Mesenchymal stem cell (in vitro differentiated cells and primary cell): ENCODE measurements around the gene SHH.

Source experiments
- DNase-seq: peaks from one replicate; pipeline ENCODE4 v3.0.0-alpha.2; 2013
- H2AFZ ChIP-seq: one replicate; pipeline ENCODE4 v1.6.1; 2013; ENCODE audit warnings: low read depth, mild to moderate bottlenecking, control low read depth, inconsistent platforms, low read length, moderate library complexity
- H2AK5ac ChIP-seq: 2 replicates; pipeline ENCODE4 v1.6.1; 2013; ENCODE audit warnings: low read length, moderate library complexity, mild to moderate bottlenecking, inconsistent platforms; ENCODE audit not compliant: severe bottlenecking
- H2BK120ac ChIP-seq: one replicate; pipeline ENCODE4 v1.6.1; 2013; ENCODE audit warnings: low read depth, mild to moderate bottlenecking, inconsistent platforms, low read length, moderate library complexity
- H2BK12ac ChIP-seq, 2 experiments: one replicate each; pipeline ENCODE4 v1.6.1; 2013; ENCODE audit warnings: inconsistent platforms in 2 of 2, low read length in 2 of 2, mild to moderate bottlenecking in 2 of 2, moderate library complexity in 2 of 2, control low read depth in 1 of 2
- H2BK15ac ChIP-seq: one replicate; pipeline ENCODE4 v1.6.1; 2013; ENCODE audit warnings: mild to moderate bottlenecking, low read depth, inconsistent platforms; ENCODE audit not compliant: poor library complexity, severe bottlenecking
- H2BK5ac ChIP-seq: 2 replicates; pipeline ENCODE4 v1.6.1; 2013; ENCODE audit warnings: low read depth, mild to moderate bottlenecking, low read length, control low read depth, inconsistent platforms; ENCODE audit not compliant: poor library complexity, severe bottlenecking
- H3K14ac ChIP-seq, 2 experiments: one replicate each; pipeline ENCODE4 v1.6.1; 2013; ENCODE audit warnings: inconsistent platforms in 2 of 2, low read length in 2 of 2, control low read depth in 1 of 2, mild to moderate bottlenecking in 1 of 2, moderate library complexity in 1 of 2
- H3K18ac ChIP-seq, 2 experiments: one replicate each; pipeline ENCODE4 v1.6.1; 2013; ENCODE audit warnings: inconsistent platforms in 2 of 2, low read length in 2 of 2, control low read depth in 1 of 2, low read depth in 1 of 2, mild to moderate bottlenecking in 1 of 2
- H3K23ac ChIP-seq, 2 experiments: one replicate each; pipeline ENCODE4 v1.6.1; 2013; ENCODE audit warnings: inconsistent platforms in 2 of 2, low read length in 2 of 2, mild to moderate bottlenecking in 2 of 2, moderate library complexity in 2 of 2, control low read depth in 1 of 2
- H3K27ac ChIP-seq: 2 replicates; pipeline ENCODE4 v1.5.1; 2013; ENCODE audit warnings: mild to moderate bottlenecking, moderate library complexity, low read length, control low read depth, inconsistent platforms; ENCODE audit not compliant: poor library complexity, severe bottlenecking
- H3K27me3 ChIP-seq, 2 experiments: 2 replicates each; pipeline versions ENCODE4 v1.6.1 to v1.7.0; 2013; ENCODE audit warnings: low read length in 2 of 2, mild to moderate bottlenecking in 2 of 2, moderate library complexity in 2 of 2, control low read depth in 1 of 2, inconsistent platforms in 1 of 2; ENCODE audit not compliant: control insufficient read depth in 1 of 2, insufficient read depth in 1 of 2
- H3K36me3 ChIP-seq, 2 experiments: 2 replicates each; pipeline versions ENCODE4 v1.6.1 to v1.7.0; 2013; ENCODE audit warnings: low read length in 2 of 2, control low read depth in 1 of 2, inconsistent platforms in 1 of 2, low read depth in 1 of 2, mild to moderate bottlenecking in 1 of 2; ENCODE audit not compliant: insufficient read depth in 2 of 2, control insufficient read depth in 1 of 2
- H3K4ac ChIP-seq, 2 experiments: one replicate each; pipeline ENCODE4 v1.6.1; 2013; ENCODE audit warnings: inconsistent platforms in 2 of 2, low read length in 2 of 2, mild to moderate bottlenecking in 2 of 2, moderate library complexity in 2 of 2, control low read depth in 1 of 2, low read depth in 1 of 2
- H3K4me1 ChIP-seq: 2 replicates; pipeline ENCODE4 v1.6.1; 2013; ENCODE audit warnings: low read depth, low read length, control low read depth; ENCODE audit not compliant: control insufficient read depth, insufficient read depth
- H3K4me2 ChIP-seq: 2 replicates; pipeline ENCODE4 v1.6.1; 2013; ENCODE audit warnings: low read length, mild to moderate bottlenecking, inconsistent platforms; ENCODE audit not compliant: poor library complexity, severe bottlenecking
- H3K4me3 ChIP-seq, 2 experiments: 2 replicates each; pipeline versions ENCODE4 v1.5.1 to v1.7.0; 2013; ENCODE audit warnings: low read length in 2 of 2, mild to moderate bottlenecking in 2 of 2, control low read depth in 1 of 2, low read depth in 1 of 2; ENCODE audit not compliant: insufficient read depth in 1 of 2
- H3K79me1 ChIP-seq: replicated peaks from 2 replicates; pipeline ENCODE4 v1.6.1; 2013; ENCODE audit warnings: mild to moderate bottlenecking, control low read depth, low read length, inconsistent platforms; ENCODE audit not compliant: poor library complexity, severe bottlenecking
- H3K9ac ChIP-seq: 2 replicates; pipeline ENCODE4 v1.7.0; 2013; ENCODE audit warnings: mild to moderate bottlenecking, low read length, moderate library complexity
- H3K9me3 ChIP-seq: 2 replicates; pipeline ENCODE4 v1.7.0; 2013; ENCODE audit warnings: mild to moderate bottlenecking, low read length; ENCODE audit not compliant: control insufficient read depth
- H4K8ac ChIP-seq: one replicate; pipeline ENCODE4 v1.6.1; 2013; ENCODE audit warnings: inconsistent platforms, mild to moderate bottlenecking, low read length, moderate library complexity
- H4K91ac ChIP-seq: one replicate; pipeline ENCODE4 v1.6.1; 2013; ENCODE audit warnings: mild to moderate bottlenecking, low read length, inconsistent platforms
- WGBS: methylation state at CpG from one replicate; pipeline ENCODE4 v1.1.7; 2013; ENCODE audit warnings: mixed read lengths; 5-methylcytosine and 5-hydroxymethylcytosine counted together

SHH gene

GRCh38 chr7:155762036-155762435 is 50.2 kb downstream of the SHH start:
- H2BK5ac ChIP-seq: no peak overlapping the region
- no peak overlapping the region for H2BK120ac ChIP-seq
- no peak overlapping the region for H3K4me3 ChIP-seq
- WGBS: 96% methylated on average over 3 of the region's 4 CpGs
- H4K8ac ChIP-seq: peak overlapping the region; percentile 55
- no peak overlapping the region for H3K14ac ChIP-seq
- peaks cover 28% of the 10 kb centered on the region for H3K4me1 ChIP-seq
- H2BK12ac ChIP-seq: peak overlapping the region in 1 of 2 experiments; percentile 57
- no peaks in the 10 kb centered on the region for H3K27me3 ChIP-seq
- H3K4me2 ChIP-seq: no peak overlapping the region
- H4K91ac ChIP-seq: no peak overlapping the region
- H3K23ac ChIP-seq: no peak overlapping the region
- H2AFZ ChIP-seq: no peak overlapping the region
- no peak for DNase-seq
- H3K18ac ChIP-seq: no peak overlapping the region
- no peak overlapping the region for H3K9ac ChIP-seq
- H3K4ac ChIP-seq: no peak overlapping the region
- H2AK5ac ChIP-seq: peak overlapping the region; percentile 3
- H3K27ac ChIP-seq: no peak overlapping the region
- peaks cover 24% of the 10 kb centered on the region for H3K79me1 ChIP-seq
- H2BK15ac ChIP-seq: no peak overlapping the region
- no peaks in the 10 kb centered on the region for H3K9me3 ChIP-seq
- H3K36me3 ChIP-seq: peaks cover 28 to 48% of the 10 kb centered on the region in 2 experiments

GRCh38 chr7:155761162-155761561 is 51.1 kb downstream of the SHH start:
- 98% methylated on average over 5 of the region's 5 CpGs for WGBS
- Histone ChIP-seq H2BK120ac (no peak overlapping the region), H2AFZ (no peak overlapping the region), H3K4ac (no peak overlapping the region), H2BK15ac (no peak overlapping the region), H4K91ac (no peak overlapping the region), H2AK5ac (no peak overlapping the region), H3K79me1 (peaks cover 26% of the 10 kb centered on the region), H3K27me3 (no peaks in the 10 kb centered on the region), H3K18ac (no peak overlapping the region), H3K14ac (no peak overlapping the region), H2BK12ac (no peak overlapping the region), H4K8ac (no peak overlapping the region), H3K36me3 (peaks cover 24 to 45% of the 10 kb centered on the region in 2 experiments), H3K4me3 (no peak overlapping the region), H3K23ac (no peak overlapping the region), H2BK5ac (no peak overlapping the region), H3K9me3 (no peaks in the 10 kb centered on the region), H3K9ac (no peak overlapping the region), H3K4me2 (no peak overlapping the region), H3K27ac (no peak overlapping the region), H3K4me1 (peaks cover 28% of the 10 kb centered on the region)
- DNase-seq: no peak

DNA sequence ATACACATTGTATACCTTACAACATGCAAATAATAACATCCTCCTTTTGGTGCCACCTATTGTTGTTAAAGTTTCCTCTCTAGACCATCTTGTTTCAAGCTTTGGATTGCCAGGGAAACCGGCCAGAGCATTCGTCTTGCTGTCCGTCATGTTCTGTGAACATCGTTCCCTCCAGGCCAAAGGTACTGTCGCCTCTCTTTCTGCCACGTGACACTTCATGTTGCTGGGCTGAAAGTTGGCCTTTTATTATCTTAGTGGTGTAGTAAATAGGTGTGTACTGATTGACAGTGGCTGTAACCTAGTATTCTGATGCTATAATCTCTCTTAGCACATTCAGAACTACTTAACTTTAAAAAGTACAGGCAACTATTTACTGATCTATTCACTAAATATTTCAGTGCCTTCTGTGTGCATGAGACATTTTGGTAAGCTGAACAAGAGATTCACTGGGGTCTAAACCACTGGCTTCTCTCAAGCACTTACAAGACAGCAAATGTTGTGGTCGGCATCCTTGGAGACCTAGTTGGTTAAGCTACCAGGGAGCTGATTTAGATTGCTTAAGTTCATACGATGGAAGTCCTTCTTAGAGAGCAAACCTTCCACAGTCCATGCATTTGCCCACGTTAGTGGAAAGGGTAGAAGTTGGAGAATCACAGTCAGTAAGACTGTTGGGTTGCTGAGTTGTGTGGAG is 52.4 kb downstream of the SHH start:
- Histone ChIP-seq H3K79me1 (peaks cover 20% of the 10 kb centered on the region), H2BK15ac (no peak overlapping the region), H3K18ac (no peak overlapping the region), H3K14ac (no peak overlapping the region), H3K36me3 (peaks cover 17 to 32% of the 10 kb centered on the region in 2 experiments), H2BK120ac (no peak overlapping the region), H4K91ac (no peak overlapping the region), H3K27ac (no peak overlapping the region), H4K8ac (no peak overlapping the region), H3K4me1 (peaks cover 26% of the 10 kb centered on the region), H3K9ac (no peak overlapping the region), H2AK5ac (no peak overlapping the region), H3K4ac (no peak overlapping the region), H3K27me3 (no peaks in the 10 kb centered on the region), H3K4me2 (no peak overlapping the region), H2BK12ac (no peak overlapping the region), H2BK5ac (no peak overlapping the region), H3K4me3 (no peak overlapping the region), H3K9me3 (no peaks in the 10 kb centered on the region), H3K23ac (no peak overlapping the region), H2AFZ (no peak overlapping the region)
- WGBS: 95% methylated on average over 9 of the region's 9 CpGs
- DNase-seq: no peak

DNA sequence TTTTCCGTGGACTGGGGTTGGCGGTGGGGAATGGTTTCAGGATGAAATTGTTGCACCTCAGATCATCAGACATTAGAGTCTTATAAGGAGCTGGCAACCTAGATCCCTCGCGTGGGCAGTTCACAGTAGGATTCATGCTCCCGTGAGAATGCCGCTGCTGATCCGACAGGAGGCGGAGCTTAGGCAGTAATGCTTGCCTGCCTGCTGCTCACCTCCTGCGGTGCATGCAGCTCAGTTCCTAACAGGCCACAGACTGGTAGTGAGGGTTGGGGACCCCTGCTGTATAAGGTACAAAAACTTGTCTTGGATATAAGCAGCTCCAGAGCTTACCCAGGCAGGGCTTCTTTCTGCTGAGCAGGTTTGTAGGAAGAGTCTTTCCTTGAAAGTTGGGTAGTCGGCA is 53.9 kb downstream of the SHH start:
- Histone ChIP-seq H3K36me3 (peaks cover 14 to 20% of the 10 kb centered on the region in 2 experiments), H4K91ac (no peak overlapping the region), H3K27ac (peak overlapping the region; percentile 55), H3K4me3 (no peak overlapping the region), H3K9me3 (no peaks in the 10 kb centered on the region), H3K27me3 (no peaks in the 10 kb centered on the region), H3K4me2 (no peak overlapping the region), H3K4ac (no peak overlapping the region), H2BK15ac (no peak overlapping the region), H2BK12ac (no peak overlapping the region), H2AFZ (no peak overlapping the region), H3K18ac (no peak overlapping the region), H2BK120ac (no peak overlapping the region), H3K23ac (no peak overlapping the region), H3K14ac (no peak overlapping the region), H3K4me1 (peaks cover 23% of the 10 kb centered on the region), H3K79me1 (peaks cover 21% of the 10 kb centered on the region), H2AK5ac (no peak overlapping the region), H3K9ac (no peak overlapping the region), H2BK5ac (no peak overlapping the region), H4K8ac (no peak overlapping the region)
- no peak for DNase-seq
- WGBS: 91% methylated on average over 10 of the region's 10 CpGs
